ENCODE measurements around the gene PDXK.

Gene PDXK

GRCh38 chr21:43772425-43772821 lies 53.5 kb downstream of the PDXK start:
- no peak for TF ChIP-seq USF1 (IDR thresholded peaks at IDR 0.05)
- no peak for TF ChIP-seq EGR1 (IDR thresholded peaks at IDR 0.05)
- no peak for TF ChIP-seq FOXM1 (IDR thresholded peaks at IDR 0.05; ENCODE audit: borderline replicate concordance, low read depth)
- TF ChIP-seq NFIC (IDR thresholded peaks at IDR 0.05), result no peak
- TF ChIP-seq MAX (IDR thresholded peaks at IDR 0.05), result no peak
- TF ChIP-seq REST (IDR thresholded peaks at IDR 0.05; ENCODE audit: low read depth), result no peak
- TF ChIP-seq TEAD4 (IDR thresholded peaks at IDR 0.05), result no peak
- no peak for TF ChIP-seq ZBTB7A (IDR thresholded peaks at IDR 0.05; ENCODE audit: low read depth)
- TF ChIP-seq EP300 (IDR thresholded peaks at IDR 0.05; ENCODE audit: borderline replicate concordance), result no peak
- no peak for TF ChIP-seq TCF12 (IDR thresholded peaks at IDR 0.05; ENCODE audit: low read depth)
- no peak for TF ChIP-seq CEBPB (IDR thresholded peaks at IDR 0.05)
- no peak for TF ChIP-seq CREB1 (IDR thresholded peaks at IDR 0.05; ENCODE audit: low read depth)

GRCh38 chr21:43774163-43774562 lies 55.2 kb downstream of the PDXK start:
- no peak for TF ChIP-seq RAD21 (IDR thresholded peaks at IDR 0.05; ENCODE audit: low read depth)
- TF ChIP-seq NFIC (IDR thresholded peaks at IDR 0.05), result no peak
- TF ChIP-seq ZBTB7A (IDR thresholded peaks at IDR 0.05; ENCODE audit: low read depth), result no peak
- TF ChIP-seq FOXM1 (IDR thresholded peaks at IDR 0.05; ENCODE audit: borderline replicate concordance, low read depth), result no peak
- no peak for TF ChIP-seq EGR1 (IDR thresholded peaks at IDR 0.05)
- no peak for TF ChIP-seq USF1 (IDR thresholded peaks at IDR 0.05)
- TF ChIP-seq REST (IDR thresholded peaks at IDR 0.05; ENCODE audit: low read depth), result no peak
- no peak for TF ChIP-seq YY1 (IDR thresholded peaks at IDR 0.05; ENCODE audit: low read depth)
- TF ChIP-seq TAF1 (IDR thresholded peaks at IDR 0.05; ENCODE audit: low read depth), result no peak
- no peak for TF ChIP-seq CREB1 (IDR thresholded peaks at IDR 0.05; ENCODE audit: low read depth)
- TF ChIP-seq MAX (IDR thresholded peaks at IDR 0.05), result no peak
- TF ChIP-seq TCF12 (IDR thresholded peaks at IDR 0.05; ENCODE audit: low read depth), result no peak
- no peak for TF ChIP-seq CEBPB (IDR thresholded peaks at IDR 0.05)
- TF ChIP-seq TEAD4 (IDR thresholded peaks at IDR 0.05), result no peak
- no peak for TF ChIP-seq EP300 (IDR thresholded peaks at IDR 0.05; ENCODE audit: borderline replicate concordance)

GRCh38 chr21:43775190-43775589 lies 56.3 kb downstream of the PDXK start:
- TF ChIP-seq TEAD4 (IDR thresholded peaks at IDR 0.05), result no peak
- no peak for TF ChIP-seq YY1 (IDR thresholded peaks at IDR 0.05; ENCODE audit: low read depth)
- no peak for TF ChIP-seq REST (IDR thresholded peaks at IDR 0.05; ENCODE audit: low read depth)
- TF ChIP-seq NFIC (IDR thresholded peaks at IDR 0.05), result no peak
- TF ChIP-seq FOXM1 (IDR thresholded peaks at IDR 0.05; ENCODE audit: borderline replicate concordance, low read depth), result no peak
- no peak for TF ChIP-seq EP300 (IDR thresholded peaks at IDR 0.05; ENCODE audit: borderline replicate concordance)

GRCh38 chr21:43775795-43776430 lies 57.0 kb downstream of the PDXK start, which contains the start of gene CSTB:
Gene CSTB, minus strand, starts transcription at chr21:43776308. Its CDS starts 39 bp downstream, at chr21:43776269.
- TF ChIP-seq NFIC (IDR thresholded peaks at IDR 0.05) (peak; percentile 10; the same call in 1 of the 2 replicates), TEAD4 (IDR thresholded peaks at IDR 0.05) (peak; percentile 30; the same call in 1 of the 2 replicates), TAF1 (IDR thresholded peaks at IDR 0.05; ENCODE audit: low read depth) (0 out of 2 replicates have a peak, but pooled peaks have one; percentile 58), REST (IDR thresholded peaks at IDR 0.05; ENCODE audit: low read depth) (no peak), EP300 (IDR thresholded peaks at IDR 0.05; ENCODE audit: borderline replicate concordance) (no peak), USF1 (IDR thresholded peaks at IDR 0.05) (peak; percentile 98), MAX (IDR thresholded peaks at IDR 0.05) (peak; percentile 65; the same call in 1 of the 2 replicates), FOXM1 (IDR thresholded peaks at IDR 0.05; ENCODE audit: borderline replicate concordance, low read depth) (no peak), EGR1 (IDR thresholded peaks at IDR 0.05) (0 out of 2 replicates have a peak, but pooled peaks have one; percentile 10)

Measured in Ishikawa (cell line).